ENCODE measurements around the gene OPCML.

OPCML gene

DNA sequence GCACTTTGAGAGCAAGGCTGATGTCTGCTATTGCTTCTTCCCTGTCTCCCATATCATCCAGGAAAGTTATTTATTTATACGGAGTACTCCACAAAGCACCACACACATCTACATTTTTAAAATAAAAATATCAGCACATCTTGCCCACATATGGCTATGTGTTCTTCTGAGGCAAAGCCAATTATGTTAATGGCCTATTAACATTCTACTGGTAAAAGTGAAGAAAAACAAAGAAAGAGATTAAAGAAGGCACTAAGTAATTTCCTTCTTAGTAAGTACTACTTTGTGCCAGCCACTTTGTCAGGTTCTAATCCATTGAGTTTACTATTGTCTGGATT, 548.7 kb downstream of the OPCML start:
- ChIA-PET CTCF (no interaction called here), POLR2A (no interaction called here)
- DNase-seq (ENCODE audit: extremely low spot score) = no peak
- TF ChIP-seq, protein P1, sequence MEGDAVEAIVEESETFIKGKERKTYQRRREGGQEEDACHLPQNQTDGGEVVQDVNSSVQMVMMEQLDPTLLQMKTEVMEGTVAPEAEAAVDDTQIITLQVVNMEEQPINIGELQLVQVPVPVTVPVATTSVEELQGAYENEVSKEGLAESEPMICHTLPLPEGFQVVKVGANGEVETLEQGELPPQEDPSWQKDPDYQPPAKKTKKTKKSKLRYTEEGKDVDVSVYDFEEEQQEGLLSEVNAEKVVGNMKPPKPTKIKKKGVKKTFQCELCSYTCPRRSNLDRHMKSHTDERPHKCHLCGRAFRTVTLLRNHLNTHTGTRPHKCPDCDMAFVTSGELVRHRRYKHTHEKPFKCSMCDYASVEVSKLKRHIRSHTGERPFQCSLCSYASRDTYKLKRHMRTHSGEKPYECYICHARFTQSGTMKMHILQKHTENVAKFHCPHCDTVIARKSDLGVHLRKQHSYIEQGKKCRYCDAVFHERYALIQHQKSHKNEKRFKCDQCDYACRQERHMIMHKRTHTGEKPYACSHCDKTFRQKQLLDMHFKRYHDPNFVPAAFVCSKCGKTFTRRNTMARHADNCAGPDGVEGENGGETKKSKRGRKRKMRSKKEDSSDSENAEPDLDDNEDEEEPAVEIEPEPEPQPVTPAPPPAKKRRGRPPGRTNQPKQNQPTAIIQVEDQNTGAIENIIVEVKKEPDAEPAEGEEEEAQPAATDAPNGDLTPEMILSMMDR (IDR thresholded peaks at IDR 0.05; ENCODE audit: control extremely low read depth, extremely low read depth, low read depth, missing control alignments) = no peak

GRCh38 chr11:132982772-132983640, 549.3 kb downstream of the OPCML start:
- TF ChIP-seq, protein P1 (IDR thresholded peaks at IDR 0.05; ENCODE audit: control extremely low read depth, extremely low read depth, low read depth, missing control alignments) = no peak
- POLR2A ChIA-PET = no interaction called here
- CTCF ChIA-PET = no interaction called here
- no peak for DNase-seq (ENCODE audit: extremely low spot score)

DNA sequence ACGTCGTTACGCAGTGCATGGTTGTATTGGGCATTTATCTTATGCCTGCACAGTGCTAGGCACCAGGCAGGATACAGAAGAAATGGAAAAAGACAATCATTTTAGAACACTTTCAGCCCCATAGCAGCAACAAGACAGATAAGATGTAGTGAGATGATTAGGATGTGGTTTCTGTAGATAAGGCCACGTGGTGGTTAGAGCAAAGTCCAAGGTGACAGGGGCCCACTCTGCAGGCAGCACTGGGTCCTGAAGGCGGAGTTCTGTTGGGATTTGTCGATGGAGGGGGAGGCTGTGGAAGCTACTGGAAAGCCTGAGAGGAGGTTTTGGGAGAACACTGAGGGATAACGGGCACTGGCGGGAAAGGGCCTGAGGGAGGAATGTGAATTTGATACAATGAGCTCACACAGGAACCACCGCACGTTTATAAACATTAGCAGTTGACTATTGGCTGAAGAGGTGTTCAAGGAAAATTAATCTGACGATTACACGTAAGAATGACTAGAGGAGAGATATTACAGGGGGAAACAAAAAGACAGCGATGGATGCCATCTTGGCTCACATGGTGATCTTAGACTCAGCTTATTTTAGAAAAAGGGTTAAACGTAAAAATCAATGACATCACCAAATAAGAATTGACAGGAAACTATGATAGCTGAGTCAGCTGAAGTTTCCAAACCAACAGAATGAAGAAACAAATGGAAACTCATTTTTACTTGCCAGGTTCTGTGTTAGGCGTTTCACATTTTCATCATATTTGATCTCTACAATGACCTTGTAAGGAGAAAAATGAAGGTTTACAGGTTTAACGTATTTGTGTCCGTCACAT, 551.0 kb downstream of the OPCML start:
- ChIA-PET POLR2A (no interaction called here), CTCF (interaction anchor here (1.7 kb wide), 1 partner anchor 8 kb away, joined by 4 read pairs; no protein-coding TSS in a partner anchor)
- TF ChIP-seq, protein P1 (IDR thresholded peaks at IDR 0.05; ENCODE audit: control extremely low read depth, extremely low read depth, low read depth, missing control alignments) = no peak
- DNase-seq (ENCODE audit: extremely low spot score) = no peak

GRCh38 chr11:132980670-132981069, 551.6 kb downstream of the OPCML start:
- TF ChIP-seq, protein P1 (IDR thresholded peaks at IDR 0.05; ENCODE audit: control extremely low read depth, extremely low read depth, low read depth, missing control alignments) = no peak
- ChIA-PET POLR2A (no interaction called here), CTCF (interaction anchor here (1.7 kb wide), 1 partner anchor 7 kb away, joined by 4 read pairs; no protein-coding TSS in a partner anchor)
- no peak for DNase-seq (ENCODE audit: extremely low spot score)

GRCh38 chr11:132977746-132978145, 554.6 kb downstream of the OPCML start:
- DNase-seq (ENCODE audit: extremely low spot score) = no peak
- TF ChIP-seq, protein P1 (IDR thresholded peaks at IDR 0.05; ENCODE audit: control extremely low read depth, extremely low read depth, low read depth, missing control alignments) = no peak
- CTCF ChIA-PET = no interaction called here
- POLR2A ChIA-PET = no interaction called here

- CTCF ChIA-PET = interaction anchor here (1.8 kb wide), 1 partner anchor 10 kb away, joined by 3 read pairs; no protein-coding TSS in a partner anchor
- no peak for DNase-seq (ENCODE audit: extremely low spot score)
- POLR2A ChIA-PET = no interaction called here
- TF ChIP-seq, protein P1 (IDR thresholded peaks at IDR 0.05; ENCODE audit: control extremely low read depth, extremely low read depth, low read depth, missing control alignments) = no peak
These were observed 555.1 kb downstream of the OPCML start for GRCh38 chr11:132977241-132977640.
